ENCODE measurements around the gene SF3B2. TPM values are rescaled to one million over a fixed set of nuclear protein-coding genes. Genes with fewer than 3 reads are reported as not detected.

The SF3B2 gene
- total RNA-seq, 2 experiments from 2014 or later, result 185 to 260 TPM

- no peaks in the 10 kb centered on the region for H3K36me3 ChIP-seq (ENCODE audit: insufficient read depth, low read length)
- no peaks in the 10 kb centered on the region for H4K20me1 ChIP-seq (ENCODE audit: insufficient read depth, low read length)
- no peak overlapping the region for H3K27ac ChIP-seq (ENCODE audit: low read depth, low read length, poor library complexity, severe bottlenecking)
- no peaks in the 10 kb centered on the region for H3K4me1 ChIP-seq (ENCODE audit: insufficient read depth, low read length, poor library complexity, severe bottlenecking)
- H3K4me2 ChIP-seq (ENCODE audit: low read length), result no peak overlapping the region
- no peak overlapping the region for H3K4me3 ChIP-seq (ENCODE audit: low read depth, low read length, poor library complexity, severe bottlenecking)
- BruUV-seq (replicated peaks), result no TSS peak
- DNase-seq (ENCODE audit: low spot score), result no peak
- H3K9me2 ChIP-seq (ENCODE audit: insufficient read depth, low read length), result no peaks in the 10 kb centered on the region
- H2AFZ ChIP-seq (ENCODE audit: low read length), result no peak overlapping the region
- no peak for TF ChIP-seq EZH2phosphoT487 (IDR thresholded peaks at IDR 0.05; ENCODE audit: borderline replicate concordance, low read depth, low read length)
- ChIA-PET CTCF (ENCODE audit: unreplicated experiment) (no interaction called here), POLR2A (no interaction called here)
- intact Hi-C loops (cut with micrococcal nuclease; ENCODE audit: unreplicated experiment), result no loop called here
- H3K79me2 ChIP-seq (ENCODE audit: insufficient read depth, low read depth, low read length), result no peaks in the 10 kb centered on the region
- H3K9me3 ChIP-seq (ENCODE audit: low read length), result no peaks in the 10 kb centered on the region
These were observed 34.8 kb upstream of the SF3B2 start for GRCh38 chr11:66017321-66017720.

GRCh38 chr11:66020212-66020611 lies 32.0 kb upstream of the SF3B2 start:
- Histone ChIP-seq H3K4me2 (ENCODE audit: low read length) (no peak overlapping the region), H3K36me3 (ENCODE audit: insufficient read depth, low read length) (no peaks in the 10 kb centered on the region), H2AFZ (ENCODE audit: low read length) (no peak overlapping the region), H4K20me1 (ENCODE audit: insufficient read depth, low read length) (no peaks in the 10 kb centered on the region), H3K9me3 (ENCODE audit: low read length) (no peaks in the 10 kb centered on the region), H3K27ac (ENCODE audit: low read depth, low read length, poor library complexity, severe bottlenecking) (no peak overlapping the region), H3K4me1 (ENCODE audit: insufficient read depth, low read length, poor library complexity, severe bottlenecking) (no peaks in the 10 kb centered on the region), H3K79me2 (ENCODE audit: insufficient read depth, low read depth, low read length) (no peaks in the 10 kb centered on the region), H3K9me2 (ENCODE audit: insufficient read depth, low read length) (no peaks in the 10 kb centered on the region), H3K4me3 (ENCODE audit: low read depth, low read length, poor library complexity, severe bottlenecking) (no peak overlapping the region)
- DNase-seq (ENCODE audit: low spot score), result no peak
- intact Hi-C loops (cut with micrococcal nuclease; ENCODE audit: unreplicated experiment), result no loop called here
- BruUV-seq (replicated peaks), result no TSS peak
- CTCF ChIA-PET (ENCODE audit: unreplicated experiment), result no interaction called here
- no peak for TF ChIP-seq EZH2phosphoT487 (IDR thresholded peaks at IDR 0.05; ENCODE audit: borderline replicate concordance, low read depth, low read length)
- TF ChIP-seq CTCF (conservative IDR thresholded peaks at IDR 0.05; ENCODE audit: low read length), result no peak
- POLR2A ChIA-PET, result interaction anchor here (0.6 to 0.7 kb wide), 2 partner anchors 308 to 325 kb away, joined by 3 to 4 read pairs; partner anchors contain the start of gene KAT5

GRCh38 chr11:66020618-66021357 lies 31.4 kb upstream of the SF3B2 start:
- H3K4me1 ChIP-seq (ENCODE audit: insufficient read depth, low read length, poor library complexity, severe bottlenecking), result no peaks in the 10 kb centered on the region
- POLR2A ChIA-PET, result no interaction called here
- H3K4me3 ChIP-seq (ENCODE audit: low read depth, low read length, poor library complexity, severe bottlenecking), result no peak overlapping the region
- no peaks in the 10 kb centered on the region for H3K9me2 ChIP-seq (ENCODE audit: insufficient read depth, low read length)
- H3K4me2 ChIP-seq (ENCODE audit: low read length), result no peak overlapping the region
- no TSS peak for BruUV-seq (replicated peaks)
- no peaks in the 10 kb centered on the region for H3K9me3 ChIP-seq (ENCODE audit: low read length)
- no peaks in the 10 kb centered on the region for H3K36me3 ChIP-seq (ENCODE audit: insufficient read depth, low read length)
- H3K79me2 ChIP-seq (ENCODE audit: insufficient read depth, low read depth, low read length), result no peaks in the 10 kb centered on the region
- no peak for TF ChIP-seq EZH2phosphoT487 (IDR thresholded peaks at IDR 0.05; ENCODE audit: borderline replicate concordance, low read depth, low read length)
- TF ChIP-seq CTCF (conservative IDR thresholded peaks at IDR 0.05; ENCODE audit: low read length), result no peak
- no peaks in the 10 kb centered on the region for H4K20me1 ChIP-seq (ENCODE audit: insufficient read depth, low read length)
- DNase-seq (ENCODE audit: low spot score), result no peak
- H3K27ac ChIP-seq (ENCODE audit: low read depth, low read length, poor library complexity, severe bottlenecking), result no peak overlapping the region
- intact Hi-C loops (cut with micrococcal nuclease; ENCODE audit: unreplicated experiment), result no loop called here
- no peak overlapping the region for H2AFZ ChIP-seq (ENCODE audit: low read length)
- CTCF ChIA-PET (ENCODE audit: unreplicated experiment), result no interaction called here

All from OCI-LY7 (cell line).